ENCODE results near the gene CREBRF. TPM values are rescaled to one million over a fixed set of nuclear protein-coding genes. Genes with fewer than 3 reads are reported as not detected.
A peak's percentile ranks its signal among the peaks of the same experiment; 100 is the strongest.

CREBRF gene
- 16.7 TPM for total RNA-seq
- 12.8 TPM for polyA plus RNA-seq
- long read RNA-seq, donor 1: 0 reads
- long read RNA-seq, donor 2: 0 reads
- long read RNA-seq, donor 3, full-length matches to known transcripts: 5 of 17 reads
- long read RNA-seq, donor 3, partial matches to known transcripts: 12 of 17 reads
- long read RNA-seq, donor 3, other reads (novel, unspliced or antisense): 0 of 17 reads
- long read RNA-seq, donor 4: 0 reads
- long read RNA-seq, donor 5, full-length matches to known transcripts: 6 of 6 reads
- long read RNA-seq, donor 5, partial matches to known transcripts: 0 of 6 reads
- long read RNA-seq, donor 5, other reads (novel, unspliced or antisense): 0 of 6 reads
- long read RNA-seq, donor 6, full-length matches to known transcripts: 5 of 12 reads
- long read RNA-seq, donor 6, partial matches to known transcripts: 7 of 12 reads
- long read RNA-seq, donor 6, other reads (novel, unspliced or antisense): 0 of 12 reads
- long read RNA-seq, donor 7, full-length matches to known transcripts: 4 of 12 reads
- long read RNA-seq, donor 7, partial matches to known transcripts: 8 of 12 reads
- long read RNA-seq, donor 7, other reads (novel, unspliced or antisense): 0 of 12 reads
- long read RNA-seq, donor 8, full-length matches to known transcripts: 2 of 2 reads
- long read RNA-seq, donor 8, partial matches to known transcripts: 0 of 2 reads
- long read RNA-seq, donor 8, other reads (novel, unspliced or antisense): 0 of 2 reads
- long read RNA-seq, donor 9, transcript CREBRF-203 (4 exons, 1,660 nt): major isoform, 5 of 5 reads
- long read RNA-seq, donor 9, partial matches to known transcripts: 0 of 5 reads
- long read RNA-seq, donor 9, other reads (novel, unspliced or antisense): 0 of 5 reads
- long read RNA-seq, donor 10, full-length matches to known transcripts: 2 of 2 reads
- long read RNA-seq, donor 10, partial matches to known transcripts: 0 of 2 reads
- long read RNA-seq, donor 10, other reads (novel, unspliced or antisense): 0 of 2 reads

DNA sequence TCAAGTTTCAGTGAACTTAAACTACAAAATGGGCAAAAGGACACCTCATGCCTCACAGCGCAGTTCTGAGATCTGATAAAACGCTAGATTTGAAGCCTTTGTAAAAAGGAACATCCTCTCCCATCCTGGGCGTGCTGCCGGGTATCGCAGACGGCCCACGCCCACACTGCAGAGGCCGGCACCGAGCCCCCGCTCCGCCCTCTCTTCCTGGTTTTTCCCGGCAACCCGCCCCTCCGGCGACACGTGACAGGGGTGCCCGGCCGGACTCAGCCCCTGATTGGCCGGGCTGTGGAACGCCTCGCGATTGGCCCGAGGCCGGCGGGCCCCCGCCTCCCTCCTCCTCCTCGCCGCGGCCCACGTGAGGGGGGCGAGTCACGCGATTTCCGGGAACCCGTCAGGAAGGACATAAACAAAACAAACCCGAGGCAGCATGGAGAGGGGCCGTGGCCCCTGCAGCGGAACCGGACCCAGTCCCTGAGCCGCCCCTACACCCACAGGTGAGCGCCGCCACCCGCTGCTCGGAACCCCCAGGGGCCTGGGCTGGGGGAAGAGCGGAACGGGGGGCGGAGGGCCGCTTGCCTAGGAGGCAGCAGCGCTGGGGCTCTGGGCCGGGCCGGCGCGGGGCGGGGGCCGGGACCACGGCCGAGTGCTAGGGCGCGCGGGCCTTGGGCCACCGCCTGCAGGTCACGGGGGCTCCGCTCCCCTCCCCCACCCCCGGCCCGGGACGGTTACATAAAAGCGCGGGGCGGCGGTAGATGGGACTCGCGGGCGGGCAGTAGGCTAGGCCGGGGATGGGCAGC, at the start of gene CREBRF:
Gene CREBRF, plus strand, starts transcription at position 370 of the 800 bp plus-strand sequence. CDS start 24,424 bp downstream, outside the sequence.
- peak; percentile 82 to 98 (median 94) for DNase-seq (ENCODE audit: low read depth in 6 of 9, low spot score in 9 of 9)
- H3K27ac ChIP-seq (ENCODE audit: low read depth in 1 of 2, low read length in 1 of 2): peak within 1 kb of the TSS; percentile 95 to 98
- 1% methylated on average over 74 of the region's 74 CpGs for WGBS
- peak within 1 kb of the TSS; percentile 87 to 100 for H3K4me3 ChIP-seq (ENCODE audit: low read length in 2 of 2)
- peaks cover 0 to 4% of the 10 kb centered on the region in 2 donors for H3K27me3 ChIP-seq (ENCODE audit: control insufficient read depth in 2 of 2, insufficient read depth in 1 of 2, low read length in 1 of 2)
- H3K9me3 ChIP-seq (ENCODE audit: control insufficient read depth in 2 of 2, insufficient read depth in 1 of 2, low read length in 1 of 2): no peaks in the 10 kb centered on the region
- peaks cover 0 to 14% of the 10 kb centered on the region in 2 donors for H3K4me1 ChIP-seq (ENCODE audit: control insufficient read depth in 2 of 2, insufficient read depth in 2 of 2, low read length in 2 of 2)
- H3K36me3 ChIP-seq (ENCODE audit: control insufficient read depth in 2 of 2, insufficient read depth in 2 of 2, low read length in 1 of 2): peaks cover 3 to 8% of the 10 kb centered on the region in 2 donors

DNA sequence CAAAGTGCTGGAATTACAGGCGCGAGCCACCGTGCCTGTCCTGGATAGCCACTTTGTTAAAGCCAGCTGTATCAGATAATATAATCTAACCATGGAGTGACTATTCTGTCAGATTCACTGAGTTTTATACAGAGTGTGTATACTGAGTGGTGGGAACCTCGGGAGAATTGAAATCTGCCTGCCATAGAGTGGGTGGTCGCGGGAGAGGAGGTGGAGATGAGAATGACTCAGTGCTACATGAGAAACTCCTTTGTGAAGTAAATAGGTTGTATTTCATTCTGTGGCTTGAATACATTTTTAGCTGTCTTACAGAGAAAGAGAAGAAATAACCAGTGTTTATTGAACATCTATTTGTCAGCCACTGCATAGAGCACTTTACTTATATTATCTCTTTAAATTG, 46.1 kb upstream of the CREBRF start:
- H3K4me1 ChIP-seq (ENCODE audit: control insufficient read depth in 2 of 2, insufficient read depth in 2 of 2, low read length in 2 of 2): no peaks in the 10 kb centered on the region
- no peaks in the 10 kb centered on the region for H3K36me3 ChIP-seq (ENCODE audit: control insufficient read depth in 2 of 2, insufficient read depth in 2 of 2, low read length in 1 of 2)
- H3K9me3 ChIP-seq (ENCODE audit: control insufficient read depth in 2 of 2, insufficient read depth in 1 of 2, low read length in 1 of 2): no peaks in the 10 kb centered on the region
- DNase-seq (ENCODE audit: low read depth in 6 of 9, low spot score in 9 of 9): no peak
- H3K27me3 ChIP-seq (ENCODE audit: control insufficient read depth in 2 of 2, insufficient read depth in 1 of 2, low read length in 1 of 2): no peaks in the 10 kb centered on the region
- no peak overlapping the region for H3K27ac ChIP-seq (ENCODE audit: low read depth in 1 of 2, low read length in 1 of 2)
- H3K4me3 ChIP-seq (ENCODE audit: low read length in 2 of 2): no peak overlapping the region
- WGBS: 93% methylated on average over 6 of the region's 6 CpGs

GRCh38 chr5:173010547-173011464, 45.3 kb upstream of the CREBRF start:
- Histone ChIP-seq H3K9me3 (ENCODE audit: control insufficient read depth in 2 of 2, insufficient read depth in 1 of 2, low read length in 1 of 2) (no peaks in the 10 kb centered on the region), H3K27ac (ENCODE audit: low read depth in 1 of 2, low read length in 1 of 2) (no peak overlapping the region), H3K4me1 (ENCODE audit: control insufficient read depth in 2 of 2, insufficient read depth in 2 of 2, low read length in 2 of 2) (no peaks in the 10 kb centered on the region), H3K27me3 (ENCODE audit: control insufficient read depth in 2 of 2, insufficient read depth in 1 of 2, low read length in 1 of 2) (no peaks in the 10 kb centered on the region), H3K4me3 (ENCODE audit: low read length in 2 of 2) (no peak overlapping the region), H3K36me3 (ENCODE audit: control insufficient read depth in 2 of 2, insufficient read depth in 2 of 2, low read length in 1 of 2) (no peaks in the 10 kb centered on the region)
- 91% methylated on average over 11 of the region's 11 CpGs for WGBS
- DNase-seq (ENCODE audit: low read depth in 6 of 9, low spot score in 9 of 9): no peak

DNA sequence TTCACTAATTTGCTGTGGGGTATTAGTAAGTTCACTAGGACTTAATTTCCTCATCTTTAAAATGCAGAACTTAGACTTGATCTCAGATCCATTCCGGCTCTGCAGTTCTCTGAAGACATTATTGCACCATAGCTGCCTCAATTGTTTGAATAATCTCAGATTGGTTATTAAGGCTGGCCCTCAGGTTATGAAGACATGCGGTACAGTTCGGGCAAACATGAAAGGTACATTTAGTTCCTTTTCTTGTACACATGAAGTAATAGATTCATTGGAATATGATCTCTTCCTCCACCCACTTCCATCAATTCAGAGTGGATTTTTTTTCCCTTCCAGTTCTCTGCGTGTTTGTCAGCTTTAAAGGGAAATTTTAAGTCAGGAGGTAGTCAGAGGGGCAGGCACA, 44.6 kb upstream of the CREBRF start:
- no peak for DNase-seq (ENCODE audit: low read depth in 6 of 9, low spot score in 9 of 9)
- WGBS: 91% methylated on average over 4 of the region's 4 CpGs
- Histone ChIP-seq H3K4me3 (ENCODE audit: low read length in 2 of 2) (no peak overlapping the region), H3K4me1 (ENCODE audit: control insufficient read depth in 2 of 2, insufficient read depth in 2 of 2, low read length in 2 of 2) (no peaks in the 10 kb centered on the region), H3K27me3 (ENCODE audit: control insufficient read depth in 2 of 2, insufficient read depth in 1 of 2, low read length in 1 of 2) (no peaks in the 10 kb centered on the region), H3K36me3 (ENCODE audit: control insufficient read depth in 2 of 2, insufficient read depth in 2 of 2, low read length in 1 of 2) (no peaks in the 10 kb centered on the region), H3K9me3 (ENCODE audit: control insufficient read depth in 2 of 2, insufficient read depth in 1 of 2, low read length in 1 of 2) (no peaks in the 10 kb centered on the region), H3K27ac (ENCODE audit: low read depth in 1 of 2, low read length in 1 of 2) (no peak overlapping the region)

DNA sequence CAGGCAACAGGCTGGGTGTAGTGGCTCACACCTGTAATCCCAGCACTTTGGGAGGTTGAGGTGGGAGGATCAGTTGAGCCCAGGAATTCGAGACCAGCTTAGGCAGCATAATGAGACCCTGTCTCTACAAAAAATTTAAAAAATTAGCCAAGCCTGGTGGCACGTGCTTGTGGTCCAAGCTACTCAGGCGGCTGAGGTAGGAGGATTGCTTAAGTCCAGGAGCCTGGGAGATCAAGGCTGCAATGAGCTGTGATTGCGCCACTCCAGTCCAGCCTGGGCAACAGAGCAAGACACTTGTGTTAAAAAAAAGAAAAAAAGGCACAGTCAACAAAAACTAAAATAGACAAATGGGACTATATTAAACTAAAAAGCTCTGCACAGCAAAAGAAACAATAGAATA, 43.3 kb upstream of the CREBRF start:
- Histone ChIP-seq H3K4me3 (ENCODE audit: low read length in 2 of 2) (no peak overlapping the region), H3K27me3 (ENCODE audit: control insufficient read depth in 2 of 2, insufficient read depth in 1 of 2, low read length in 1 of 2) (no peaks in the 10 kb centered on the region), H3K9me3 (ENCODE audit: control insufficient read depth in 2 of 2, insufficient read depth in 1 of 2, low read length in 1 of 2) (no peaks in the 10 kb centered on the region), H3K4me1 (ENCODE audit: control insufficient read depth in 2 of 2, insufficient read depth in 2 of 2, low read length in 2 of 2) (no peaks in the 10 kb centered on the region), H3K27ac (ENCODE audit: low read depth in 1 of 2, low read length in 1 of 2) (no peak overlapping the region), H3K36me3 (ENCODE audit: control insufficient read depth in 2 of 2, insufficient read depth in 2 of 2, low read length in 1 of 2) (no peaks in the 10 kb centered on the region)
- WGBS: 97% methylated on average over 4 of the region's 4 CpGs
- no peak for DNase-seq (ENCODE audit: low read depth in 6 of 9, low spot score in 9 of 9)

DNA sequence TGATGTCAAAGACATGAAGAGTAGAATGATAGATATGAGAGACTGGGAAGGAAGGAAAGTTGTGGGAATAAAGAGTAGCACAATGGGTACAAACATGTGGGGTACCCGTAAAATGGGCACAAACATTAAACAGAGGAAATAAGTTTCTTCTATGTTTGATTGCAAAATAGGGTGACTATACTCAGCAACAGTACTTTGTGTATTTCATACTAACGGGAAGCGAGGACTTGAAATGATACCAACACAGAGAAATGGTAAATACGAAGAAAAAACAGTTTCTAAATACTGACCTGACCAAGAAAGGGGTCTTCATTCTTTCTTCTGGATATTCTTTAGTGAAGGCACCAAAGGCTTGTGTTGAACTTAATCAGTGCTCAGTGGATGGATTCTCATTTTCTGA, 41.5 kb upstream of the CREBRF start:
- Histone ChIP-seq H3K27ac (ENCODE audit: low read depth in 1 of 2, low read length in 1 of 2) (no peak overlapping the region), H3K4me1 (ENCODE audit: control insufficient read depth in 2 of 2, insufficient read depth in 2 of 2, low read length in 2 of 2) (no peaks in the 10 kb centered on the region), H3K9me3 (ENCODE audit: control insufficient read depth in 2 of 2, insufficient read depth in 1 of 2, low read length in 1 of 2) (no peaks in the 10 kb centered on the region), H3K27me3 (ENCODE audit: control insufficient read depth in 2 of 2, insufficient read depth in 1 of 2, low read length in 1 of 2) (no peaks in the 10 kb centered on the region), H3K4me3 (ENCODE audit: low read length in 2 of 2) (no peak overlapping the region), H3K36me3 (ENCODE audit: control insufficient read depth in 2 of 2, insufficient read depth in 2 of 2, low read length in 1 of 2) (no peaks in the 10 kb centered on the region)
- 97% methylated on average over 4 of the region's 4 CpGs for WGBS
- DNase-seq (ENCODE audit: low read depth in 6 of 9, low spot score in 9 of 9): no peak

- Histone ChIP-seq H3K4me3 (ENCODE audit: low read length in 2 of 2) (no peak overlapping the region), H3K27ac (ENCODE audit: low read depth in 1 of 2, low read length in 1 of 2) (peak overlapping the region; percentile 3 to 47), H3K27me3 (ENCODE audit: control insufficient read depth in 2 of 2, insufficient read depth in 1 of 2, low read length in 1 of 2) (no peaks in the 10 kb centered on the region), H3K4me1 (ENCODE audit: control insufficient read depth in 2 of 2, insufficient read depth in 2 of 2, low read length in 2 of 2) (no peaks in the 10 kb centered on the region), H3K36me3 (ENCODE audit: control insufficient read depth in 2 of 2, insufficient read depth in 2 of 2, low read length in 1 of 2) (peaks cover 4 to 5% of the 10 kb centered on the region in 2 donors), H3K9me3 (ENCODE audit: control insufficient read depth in 2 of 2, insufficient read depth in 1 of 2, low read length in 1 of 2) (no peaks in the 10 kb centered on the region)
- WGBS: 97% methylated on average over 2 of the region's 2 CpGs
- DNase-seq (ENCODE audit: low read depth in 6 of 9, low spot score in 9 of 9): no peak
Observed at GRCh38 chr5:173015192-173015591, 41.0 kb upstream of the CREBRF start.
